CD14-positive monocyte (primary cell): Measurements from ENCODE around the gene OGFOD3. TPM values are rescaled to one million over a fixed set of nuclear protein-coding genes. Genes with fewer than 3 reads are reported as not detected.
"Not testable (repeated sequence)": the region's sequence is repeated elsewhere in the genome, so short reads cannot be mapped to it uniquely, and the experiment has no call there.

Experiments used
- DNase-seq, 3 donors: peaks; one replicate each; pipeline ENCODE4 v3.0.0-alpha.2; 2011 to 2022
- H2AFZ ChIP-seq: 2 replicates; pipeline ENCODE4 v1.6.0; 2012; ENCODE audit warnings: mild to moderate bottlenecking, low read depth, low read length, inconsistent platforms; ENCODE audit not compliant: insufficient read depth, poor library complexity, severe bottlenecking
- H3K27ac ChIP-seq, 2 donors: 1 replicate in 1 of 2; 2 replicates in 1 of 2; pipeline ENCODE4 v1.5.1; 2012 to 2013; ENCODE audit warnings: low read length in 2 of 2, control low read depth in 1 of 2, inconsistent platforms in 1 of 2, low read depth in 1 of 2, mild to moderate bottlenecking in 1 of 2
- H3K27me3 ChIP-seq, 2 donors: one replicate each; pipeline versions ENCODE4 v1.6.0 to v1.6.1; 2011 to 2013; ENCODE audit warnings: low read length in 2 of 2; ENCODE audit not compliant: control insufficient read depth in 2 of 2, insufficient read depth in 2 of 2
- H3K36me3 ChIP-seq, 2 donors: replicated peaks in 1 of 2; 1 replicate in 1 of 2; 2 replicates in 1 of 2; pipeline versions ENCODE4 v1.5.1 to v1.6.1; 2012 to 2013; ENCODE audit warnings: low read length in 2 of 2, control low read depth in 1 of 2, inconsistent platforms in 1 of 2, mild to moderate bottlenecking in 1 of 2; ENCODE audit not compliant: insufficient read depth in 2 of 2, control insufficient read depth in 1 of 2
- H3K4me1 ChIP-seq, 2 donors: 1 replicate in 1 of 2; 2 replicates in 1 of 2; pipeline versions ENCODE4 v1.5.1 to v1.6.1; 2012 to 2013; ENCODE audit warnings: low read length in 2 of 2, control low read depth in 1 of 2, inconsistent platforms in 1 of 2, mild to moderate bottlenecking in 1 of 2, moderate library complexity in 1 of 2; ENCODE audit not compliant: insufficient read depth in 2 of 2, control insufficient read depth in 1 of 2
- H3K4me2 ChIP-seq: replicated peaks from 2 replicates; pipeline ENCODE3; 2012; ENCODE audit warnings: low read length, moderate library complexity, mild to moderate bottlenecking; ENCODE audit not compliant: poor library complexity, severe bottlenecking; ENCODE audit errors: extremely low read depth
- H3K4me3 ChIP-seq, 3 experiments: fragments of 200-600 bp in 1 of 3; sonication (generic) in 1 of 3; replicated peaks in 1 of 3; 1 replicate in 2 of 3; 2 replicates in 1 of 3; pipeline ENCODE4 v1.5.1; 2011 to 2013; ENCODE audit warnings: low read length in 3 of 3, mild to moderate bottlenecking in 3 of 3, control low read depth in 2 of 3, low read depth in 2 of 3, inconsistent platforms in 1 of 3, moderate library complexity in 1 of 3
- H3K79me2 ChIP-seq: 2 replicates; pipeline ENCODE4 v1.6.0; 2012; ENCODE audit warnings: mild to moderate bottlenecking, control low read depth, inconsistent platforms, low read length, moderate library complexity; ENCODE audit not compliant: insufficient read depth
- H3K9ac ChIP-seq: 2 replicates; pipeline ENCODE4 v1.6.0; 2017; ENCODE audit warnings: low read length, mild to moderate bottlenecking; ENCODE audit not compliant: insufficient read depth, poor library complexity, severe bottlenecking
- H3K9me3 ChIP-seq, 2 donors: replicated peaks in 1 of 2; 1 replicate in 1 of 2; 2 replicates in 1 of 2; pipeline versions ENCODE4 v1.5.1 to v1.6.1; 2012 to 2013; ENCODE audit warnings: low read length in 2 of 2, control low read depth in 1 of 2; ENCODE audit not compliant: control insufficient read depth in 1 of 2, insufficient read depth in 1 of 2
- H4K20me1 ChIP-seq: 2 replicates; pipeline ENCODE4 v1.6.0; 2012; ENCODE audit warnings: mild to moderate bottlenecking, low read length, control low read depth, moderate library complexity; ENCODE audit not compliant: insufficient read depth
- H3K27ac Mint-ChIP-seq, 7 donors: one replicate each; pipeline ENCODE4 v1.8.0; 2020; ENCODE audit warnings: mild to moderate bottlenecking in 7 of 7, mixed read lengths in 7 of 7, moderate library complexity in 6 of 7, inconsistent platforms in 2 of 7
- H3K27me3 Mint-ChIP-seq, 3 donors: one replicate each; pipeline ENCODE4 v1.8.0; 2021 to 2022; ENCODE audit warnings: low read depth in 3 of 3, mild to moderate bottlenecking in 3 of 3, mixed read lengths in 3 of 3, moderate library complexity in 3 of 3, inconsistent platforms in 1 of 3
- H3K36me3 Mint-ChIP-seq, 2 donors: one replicate each; pipeline ENCODE4 v1.8.0; 2020; ENCODE audit warnings: mixed read lengths in 2 of 2, inconsistent platforms in 1 of 2, mild to moderate bottlenecking in 1 of 2
- H3K4me1 Mint-ChIP-seq: one replicate; pipeline ENCODE4 v1.8.0; 2020; ENCODE audit warnings: mild to moderate bottlenecking, mixed read lengths
- H3K4me3 Mint-ChIP-seq, 2 donors: one replicate each; pipeline ENCODE4 v1.8.0; 2020; ENCODE audit warnings: mild to moderate bottlenecking in 2 of 2, mixed read lengths in 2 of 2, moderate library complexity in 1 of 2
- H3K9me3 Mint-ChIP-seq, 7 donors: one replicate each; pipeline ENCODE4 v1.8.0; 2020 to 2022; ENCODE audit warnings: mixed read lengths in 7 of 7, mild to moderate bottlenecking in 6 of 7, moderate library complexity in 6 of 7, inconsistent platforms in 2 of 7
- WGBS: methylation state at CpG from one replicate; pipeline ENCODE4 v1.1.5; 2013; ENCODE audit warnings: missing lambda C conversion rate; ENCODE audit not compliant: insufficient coverage; 5-methylcytosine and 5-hydroxymethylcytosine counted together
- intact Hi-C, 2 donors: fragments of 100-400 bp; cut with micrococcal nuclease; formaldehyde crosslinking; loops; one replicate each; pipeline versions ENCODE4 v1.15.0 to v1.15.1; 2023
- polyA plus RNA-seq, 3 donors: library from polyadenylated mRNA; depleted of rRNA in 1 of 3; unstranded in 2 of 3; stranded (reverse) in 1 of 3; fragments of 300-500 nt in 2 of 3; fragments of >200 nt in 1 of 3; fragmentation: Illumina TruSeq in 2 of 3; gene quantifications; 1 replicate in 2 of 3; 2 replicates in 1 of 3; pipeline ENCODE4 v1.2.3, GENCODE V29; 2012 to 2021
- TF ChIP-seq, protein P1 (sequence below): fragments of 200-600 bp; IDR thresholded peaks from one replicate; pipeline ENCODE4 v1.8.0; 2022; ENCODE audit warnings: antibody characterized with exemption, mild to moderate bottlenecking

OGFOD3 gene
- polyA plus RNA-seq, 3 donors = 17.9 to 36.4 (median 25.2) TPM

DNA sequence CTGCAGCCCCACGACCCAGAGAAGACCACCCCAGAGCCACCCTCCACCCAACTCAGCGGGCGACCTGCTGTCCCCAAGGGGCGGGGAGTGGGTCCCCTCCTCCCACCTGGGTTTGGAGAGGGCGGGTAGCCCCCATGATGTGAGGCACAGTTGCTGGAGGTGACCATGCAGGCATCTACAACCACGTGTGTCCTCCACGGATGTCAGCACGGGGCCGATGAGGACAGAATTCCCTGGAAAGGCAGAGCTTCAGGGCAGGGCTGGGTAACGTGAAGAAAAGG is 39.7 kb downstream of the OGFOD3 start:
- H3K9me3 Mint-ChIP-seq = peaks cover 0 to 9% (median 0%) of the 10 kb centered on the region in 7 donors
- intact Hi-C loops = no loop called here
- Histone ChIP-seq H4K20me1 (no peaks in the 10 kb centered on the region), H3K4me1 (no peaks in the 10 kb centered on the region), H3K4me3 (no peak overlapping the region), H3K36me3 (no peaks in the 10 kb centered on the region), H3K27ac (no peak overlapping the region), H3K4me2 (no peak overlapping the region), H3K9ac (no peak overlapping the region), H3K27me3 (peaks cover 0 to 29% of the 10 kb centered on the region in 2 donors), H2AFZ (no peak overlapping the region), H3K79me2 (no peaks in the 10 kb centered on the region), H3K9me3 (no peaks in the 10 kb centered on the region)
- 95% methylated on average over 5 of the region's 10 CpGs for WGBS
- no peaks in the 10 kb centered on the region for H3K4me1 Mint-ChIP-seq
- H3K4me3 Mint-ChIP-seq = peak overlapping the region in 1 of 2 donors; percentile 59
- H3K36me3 Mint-ChIP-seq = no peaks in the 10 kb centered on the region
- TF ChIP-seq, protein P1, sequence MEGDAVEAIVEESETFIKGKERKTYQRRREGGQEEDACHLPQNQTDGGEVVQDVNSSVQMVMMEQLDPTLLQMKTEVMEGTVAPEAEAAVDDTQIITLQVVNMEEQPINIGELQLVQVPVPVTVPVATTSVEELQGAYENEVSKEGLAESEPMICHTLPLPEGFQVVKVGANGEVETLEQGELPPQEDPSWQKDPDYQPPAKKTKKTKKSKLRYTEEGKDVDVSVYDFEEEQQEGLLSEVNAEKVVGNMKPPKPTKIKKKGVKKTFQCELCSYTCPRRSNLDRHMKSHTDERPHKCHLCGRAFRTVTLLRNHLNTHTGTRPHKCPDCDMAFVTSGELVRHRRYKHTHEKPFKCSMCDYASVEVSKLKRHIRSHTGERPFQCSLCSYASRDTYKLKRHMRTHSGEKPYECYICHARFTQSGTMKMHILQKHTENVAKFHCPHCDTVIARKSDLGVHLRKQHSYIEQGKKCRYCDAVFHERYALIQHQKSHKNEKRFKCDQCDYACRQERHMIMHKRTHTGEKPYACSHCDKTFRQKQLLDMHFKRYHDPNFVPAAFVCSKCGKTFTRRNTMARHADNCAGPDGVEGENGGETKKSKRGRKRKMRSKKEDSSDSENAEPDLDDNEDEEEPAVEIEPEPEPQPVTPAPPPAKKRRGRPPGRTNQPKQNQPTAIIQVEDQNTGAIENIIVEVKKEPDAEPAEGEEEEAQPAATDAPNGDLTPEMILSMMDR = no peak
- peaks cover 39 to 69% (median 49%) of the 10 kb centered on the region in 3 donors for H3K27me3 Mint-ChIP-seq
- DNase-seq = no peak
- H3K27ac Mint-ChIP-seq = no peak overlapping the region

DNA sequence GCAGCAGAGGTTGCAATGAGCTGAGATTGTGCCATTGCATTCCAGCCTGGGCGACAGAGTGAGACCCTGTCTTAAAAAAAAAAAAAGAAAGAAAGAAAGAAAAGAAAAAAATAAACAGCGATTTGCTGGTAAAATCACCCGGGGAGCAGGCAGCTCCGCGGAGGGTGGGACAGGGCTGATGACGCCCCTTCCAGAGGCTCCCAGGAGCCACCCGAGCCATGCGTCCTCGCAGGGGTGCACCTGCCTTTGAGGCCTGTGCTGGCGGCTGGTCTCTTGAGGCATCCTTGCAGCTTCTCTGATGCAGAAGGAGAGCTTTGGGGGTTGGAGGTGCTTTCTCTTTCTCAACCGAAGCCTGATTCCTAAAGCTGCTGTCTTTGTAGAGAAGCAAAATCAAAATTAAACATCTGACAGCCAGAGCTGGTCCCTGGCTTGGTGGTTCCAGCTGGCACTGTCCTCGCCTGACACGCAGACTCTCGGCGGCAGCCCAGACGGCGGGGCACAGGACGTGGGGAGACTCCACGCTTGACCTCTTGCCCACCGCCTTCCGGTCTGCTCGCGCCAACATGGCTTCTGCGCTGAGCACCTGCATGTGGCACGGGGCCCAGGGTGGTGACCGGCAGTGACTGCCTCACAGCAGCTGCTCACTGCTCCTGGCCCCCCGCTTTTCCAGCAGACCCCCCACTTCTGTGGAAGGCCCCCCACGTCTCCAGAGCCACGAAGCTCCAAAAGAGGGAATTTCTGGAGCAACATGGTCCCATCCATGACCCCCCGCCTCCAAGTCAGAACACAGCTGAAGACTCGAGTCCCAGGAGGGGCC is 40.3 kb downstream of the OGFOD3 start:
- TF ChIP-seq, protein P1 = no peak
- H3K4me3 ChIP-seq = no peak overlapping the region
- H3K27ac ChIP-seq = no peak overlapping the region
- peaks cover 0 to 32% of the 10 kb centered on the region in 2 donors for H3K27me3 ChIP-seq
- Mint-ChIP-seq H3K27ac (no peak overlapping the region), H3K27me3 (peaks cover 45 to 75% (median 52%) of the 10 kb centered on the region in 3 donors), H3K4me3 (peak overlapping the region in 1 of 2 donors; percentile 51), H3K9me3 (peaks cover 0 to 9% (median 0%) of the 10 kb centered on the region in 7 donors), H3K36me3 (no peaks in the 10 kb centered on the region), H3K4me1 (no peaks in the 10 kb centered on the region)
- H3K4me1 ChIP-seq = no peaks in the 10 kb centered on the region
- intact Hi-C loops = no loop called here
- no peaks in the 10 kb centered on the region for H3K79me2 ChIP-seq
- no peak overlapping the region for H3K9ac ChIP-seq
- no peak overlapping the region for H2AFZ ChIP-seq
- H4K20me1 ChIP-seq = no peaks in the 10 kb centered on the region
- no peaks in the 10 kb centered on the region for H3K9me3 ChIP-seq
- 88% methylated on average over 21 of the region's 31 CpGs for WGBS
- no peak for DNase-seq
- H3K36me3 ChIP-seq = no peaks in the 10 kb centered on the region
- no peak overlapping the region for H3K4me2 ChIP-seq

DNA sequence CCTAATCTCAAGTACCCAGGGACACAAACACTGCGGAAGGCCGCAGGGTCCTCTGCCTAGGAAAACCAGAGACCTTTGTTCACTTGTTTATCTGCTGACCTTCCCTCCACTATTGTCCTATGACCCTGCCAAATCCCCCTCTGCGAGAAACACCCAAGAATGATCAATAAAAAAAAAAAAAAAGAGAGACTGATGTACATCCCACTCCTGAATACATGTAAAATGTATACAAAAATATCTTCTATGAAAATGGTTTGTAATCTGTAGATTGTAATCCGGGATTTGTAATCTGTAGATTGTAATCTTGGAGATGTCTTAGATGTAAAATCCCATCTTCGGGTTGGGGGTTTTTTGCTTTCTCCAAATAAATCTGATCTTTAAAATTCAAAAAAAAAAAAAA is 41.1 kb downstream of the OGFOD3 start:
- peak overlapping the region in 1 of 2 donors; percentile 39 for H3K4me3 Mint-ChIP-seq

More for the DNA sequence above, 41.1 kb downstream of the OGFOD3 start:
- H4K20me1 ChIP-seq, H3K79me2 ChIP-seq, H3K27ac ChIP-seq, DNase-seq, H3K9me3 ChIP-seq, intact Hi-C loops, H3K36me3 Mint-ChIP-seq, H2AFZ ChIP-seq, H3K4me1 ChIP-seq, H3K4me1 Mint-ChIP-seq, H3K36me3 ChIP-seq, H3K27ac Mint-ChIP-seq, H3K4me3 ChIP-seq, H3K4me2 ChIP-seq, H3K9ac ChIP-seq: not testable (repeated sequence)
- peaks cover 5 to 40% of the 10 kb centered on the region in 2 donors for H3K27me3 ChIP-seq
- peaks cover 0 to 11% (median 4%) of the 10 kb centered on the region in 7 donors for H3K9me3 Mint-ChIP-seq
- WGBS = no CpG with 5 or more reads among the region's 5 CpGs
- H3K27me3 Mint-ChIP-seq = peaks cover 51 to 80% (median 61%) of the 10 kb centered on the region in 3 donors
